Common myeloid progenitor, CD34-positive (primary cell): ENCODE results near the gene CBR4.
"Not testable (repeated sequence)": the region's sequence is repeated elsewhere in the genome, so short reads cannot be mapped to it uniquely, and the experiment has no call there.

Source experiments
- CTCF ChIA-PET: fragments of 350-600 bp; sonication (Branson Sonifier 250); formaldehyde crosslinking; loops from one replicate; lab custom pipeline; 2021; ENCODE audit warnings: antibody characterized with exemption; lab: Charles Lee
- POLR2A ChIA-PET: fragments of 350-600 bp; sonication (Branson Sonifier 250); formaldehyde crosslinking; loops from one replicate; lab custom pipeline; 2021; ENCODE audit warnings: antibody characterized with exemption; lab: Charles Lee
- DNase-seq, 3 donors: peaks; one replicate each; pipeline versions ENCODE4 v3.0.0 to v3.0.0-alpha.2; 2013
- H3K27ac ChIP-seq, 2 experiments: 1 replicate in 1 of 2; 2 replicates in 1 of 2; pipeline ENCODE4 v1.7.0; 2013; ENCODE audit warnings: inconsistent platforms in 2 of 2, low read length in 2 of 2, mild to moderate bottlenecking in 2 of 2, low read depth in 1 of 2, moderate library complexity in 1 of 2; ENCODE audit not compliant: severe bottlenecking in 2 of 2, insufficient read depth in 1 of 2, poor library complexity in 1 of 2
- H3K27me3 ChIP-seq, 5 experiments: replicated peaks in 2 of 5; 1 replicate in 3 of 5; 2 replicates in 2 of 5; pipeline versions ENCODE4 v1.6.1 to v1.7.0; 2013; ENCODE audit warnings: low read length in 4 of 5, mild to moderate bottlenecking in 2 of 5, moderate library complexity in 2 of 5, inconsistent platforms in 1 of 5; ENCODE audit not compliant: insufficient read depth in 5 of 5, control insufficient read depth in 4 of 5
- H3K36me3 ChIP-seq, 4 experiments: 1 replicate in 2 of 4; 2 replicates in 2 of 4; pipeline versions ENCODE4 v1.6.1 to v1.7.0; 2013; ENCODE audit warnings: low read length in 3 of 4, control low read depth in 1 of 4, mild to moderate bottlenecking in 1 of 4; ENCODE audit not compliant: control insufficient read depth in 4 of 4, insufficient read depth in 4 of 4
- H3K4me1 ChIP-seq, 4 experiments: 1 replicate in 3 of 4; 2 replicates in 1 of 4; pipeline versions ENCODE4 v1.6.1 to v1.7.1; 2013; ENCODE audit warnings: low read length in 3 of 4, mild to moderate bottlenecking in 3 of 4, control low read depth in 1 of 4, inconsistent platforms in 1 of 4, moderate library complexity in 1 of 4; ENCODE audit not compliant: control insufficient read depth in 4 of 4, insufficient read depth in 4 of 4; ENCODE audit errors: control extremely low read depth in 1 of 4
- H3K4me3 ChIP-seq, 7 experiments: 1 replicate in 4 of 7; 2 replicates in 3 of 7; pipeline versions ENCODE4 v1.5.1 to v1.7.0; 2013; ENCODE audit warnings: mild to moderate bottlenecking in 7 of 7, low read length in 6 of 7, moderate library complexity in 6 of 7, inconsistent platforms in 2 of 7, low read depth in 2 of 7, control low read depth in 1 of 7; ENCODE audit not compliant: insufficient read depth in 4 of 7, control insufficient read depth in 1 of 7; ENCODE audit errors: extremely low read depth in 1 of 7
- H3K9me3 ChIP-seq, 5 experiments: 1 replicate in 4 of 5; 2 replicates in 1 of 5; pipeline versions ENCODE4 v1.6.1 to v1.7.1; 2013; ENCODE audit warnings: low read length in 4 of 5, mild to moderate bottlenecking in 2 of 5, inconsistent platforms in 1 of 5, low read depth in 1 of 5, moderate library complexity in 1 of 5; ENCODE audit not compliant: control insufficient read depth in 4 of 5, insufficient read depth in 2 of 5; ENCODE audit errors: control extremely low read depth in 1 of 5
- WGBS: methylation state at CpG from one replicate; pipeline ENCODE4 v1.1.5; 2013; ENCODE audit not compliant: insufficient coverage; 5-methylcytosine and 5-hydroxymethylcytosine counted together

Gene CBR4

GRCh38 chr4:168978001-168978700 is 31.9 kb downstream of the CBR4 start:
- ChIA-PET POLR2A (no interaction called here), CTCF (no interaction called here)
- Histone ChIP-seq H3K4me1 (no peaks in the 10 kb centered on the region), H3K4me3 (no peak overlapping the region), H3K36me3 (peaks cover 10 to 80% (median 21%) of the 10 kb centered on the region in 4 experiments), H3K9me3 (peaks cover 6 to 77% (median 29%) of the 10 kb centered on the region in 5 experiments), H3K27ac (no peak overlapping the region), H3K27me3 (no peaks in the 10 kb centered on the region)
- DNase-seq: no peak
- WGBS: 100% methylated on average over 1 of the region's 1 CpG

GRCh38 chr4:168972596-168972995 is 37.5 kb downstream of the CBR4 start:
- H3K4me3 ChIP-seq: no peak overlapping the region
- WGBS: 100% methylated on average over 1 of the region's 4 CpGs
- H3K27ac ChIP-seq: no peak overlapping the region
- H3K4me1 ChIP-seq: no peaks in the 10 kb centered on the region
- ChIA-PET CTCF (no interaction called here), POLR2A (no interaction called here)
- no peaks in the 10 kb centered on the region for H3K27me3 ChIP-seq
- H3K9me3 ChIP-seq: peaks cover 1 to 40% (median 11%) of the 10 kb centered on the region in 5 experiments
- peaks cover 3 to 30% (median 9%) of the 10 kb centered on the region in 4 experiments for H3K36me3 ChIP-seq
- DNase-seq: no peak

- POLR2A ChIA-PET: no interaction called here
Measured at GRCh38 chr4:168960716-168961115, 49.3 kb downstream of the CBR4 start.

GRCh38 chr4:168955674-168956073 is 54.4 kb downstream of the CBR4 start:
- Histone ChIP-seq H3K4me3 (no peak overlapping the region), H3K27me3 (no peaks in the 10 kb centered on the region), H3K4me1 (no peaks in the 10 kb centered on the region), H3K27ac (no peak overlapping the region), H3K9me3 (peaks cover 0 to 5% (median 0%) of the 10 kb centered on the region in 5 experiments), H3K36me3 (no peaks in the 10 kb centered on the region)
- CTCF ChIA-PET: interaction anchor here (1.8 kb wide), 1 partner anchor 33 kb away, joined by 4 read pairs; no protein-coding TSS in a partner anchor
- POLR2A ChIA-PET: no interaction called here
- WGBS: 86% methylated on average over 1 of the region's 2 CpGs
- no peak for DNase-seq

More at GRCh38 chr4:168960716-168961115, 49.3 kb downstream of the CBR4 start:
- Histone ChIP-seq H3K4me1 (no peaks in the 10 kb centered on the region), H3K27ac (no peak overlapping the region), H3K4me3 (no peak overlapping the region), H3K36me3 (no peaks in the 10 kb centered on the region), H3K9me3 (peaks cover 0 to 1% (median 0%) of the 10 kb centered on the region in 5 experiments), H3K27me3 (no peaks in the 10 kb centered on the region)
- CTCF ChIA-PET: no interaction called here
- no peak for DNase-seq
- 94% methylated on average over 4 of the region's 5 CpGs for WGBS

- CTCF ChIA-PET, POLR2A ChIA-PET: not testable (repeated sequence)
- WGBS: 100% methylated on average over 3 of the region's 3 CpGs
Measured at GRCh38 chr4:168952821-168953246, 57.2 kb downstream of the CBR4 start.

GRCh38 chr4:168945291-168945690 is 64.8 kb downstream of the CBR4 start:
- H3K36me3 ChIP-seq: peaks cover 0 to 2% (median 0%) of the 10 kb centered on the region in 4 experiments
- WGBS: no CpG with 5 or more reads among the region's 2 CpGs
- no peak for DNase-seq
- no peaks in the 10 kb centered on the region for H3K4me1 ChIP-seq
- ChIA-PET CTCF (no interaction called here), POLR2A (no interaction called here)
- peaks cover 0 to 4% (median 0%) of the 10 kb centered on the region in 5 experiments for H3K9me3 ChIP-seq
- no peaks in the 10 kb centered on the region for H3K27me3 ChIP-seq
- no peak overlapping the region for H3K4me3 ChIP-seq
- H3K27ac ChIP-seq: no peak overlapping the region

More at GRCh38 chr4:168952821-168953246, 57.2 kb downstream of the CBR4 start:
- not testable (repeated sequence) for H3K27me3 ChIP-seq, DNase-seq, H3K4me3 ChIP-seq, H3K27ac ChIP-seq, H3K9me3 ChIP-seq, H3K4me1 ChIP-seq, H3K36me3 ChIP-seq

- H3K4me1 ChIP-seq: no peaks in the 10 kb centered on the region
- no peak overlapping the region for H3K4me3 ChIP-seq
- H3K36me3 ChIP-seq: peaks cover 0 to 2% (median 0%) of the 10 kb centered on the region in 4 experiments
- WGBS: 100% methylated on average over 3 of the region's 3 CpGs
- no peak for DNase-seq
- POLR2A ChIA-PET: no interaction called here
- CTCF ChIA-PET: no interaction called here
- no peaks in the 10 kb centered on the region for H3K27me3 ChIP-seq
- peaks cover 0 to 5% (median 0%) of the 10 kb centered on the region in 5 experiments for H3K9me3 ChIP-seq
- H3K27ac ChIP-seq: no peak overlapping the region
Measured at GRCh38 chr4:168942985-168943384, 67.1 kb downstream of the CBR4 start.
